Anterior cingulate cortex (tissue), 58 donors: ENCODE measurements around the gene ACAT1.
"Not testable (repeated sequence)": the region's sequence is repeated elsewhere in the genome, so short reads cannot be mapped to it uniquely, and the experiment has no call there.

ENCODE experiments used
- DNase-seq, 58 donors: peaks; one replicate each; lab custom pipeline; 2025; lab: John Stamatoyannopoulos, UW

ACAT1 gene

GRCh38 chr11:108142304-108142703 is 20.9 kb downstream of the ACAT1 start:
- no peak for DNase-seq

- DNase-seq: no peak
Observed at GRCh38 chr11:108144615-108145014, 23.2 kb downstream of the ACAT1 start.

GRCh38 chr11:108147150-108147549 is 25.8 kb downstream of the ACAT1 start:
- no peak for DNase-seq

GRCh38 chr11:108148556-108148955 is 27.2 kb downstream of the ACAT1 start:
- DNase-seq: no peak

GRCh38 chr11:108154591-108154990 is 33.2 kb downstream of the ACAT1 start:
- no peak for DNase-seq

GRCh38 chr11:108160970-108161566 is 39.7 kb downstream of the ACAT1 start:
- no peak for DNase-seq

- DNase-seq: not testable (repeated sequence)
Observed at GRCh38 chr11:108162878-108163277, 41.5 kb downstream of the ACAT1 start.

GRCh38 chr11:108167624-108168023 is 46.3 kb downstream of the ACAT1 start:
- no peak for DNase-seq

GRCh38 chr11:108170184-108170583 is 48.8 kb downstream of the ACAT1 start:
- DNase-seq: no peak

GRCh38 chr11:108177570-108177969 is 56.2 kb downstream of the ACAT1 start:
- DNase-seq: no peak

- no peak for DNase-seq
Observed at GRCh38 chr11:108193725-108194124, 72.4 kb downstream of the ACAT1 start.

GRCh38 chr11:108196901-108197300 is 75.5 kb downstream of the ACAT1 start:
- no peak for DNase-seq
